Left colon (tissue), 2 donors: ENCODE data around the gene PCED1A. TPM values are rescaled to one million over a fixed set of nuclear protein-coding genes. Genes with fewer than 3 reads are reported as not detected.

ENCODE experiments used
- ATAC-seq: fragments of 200-7000 bp; cut with Tn5 transposase; one replicate; pipeline ENCODE4 v1.9.1; 2020; ENCODE audit warnings: mild to moderate bottlenecking, moderate library complexity
- DNase-seq, 2 donors: peaks; one replicate each; pipeline ENCODE4 v3.0.0-alpha.2; 2020
- intact Hi-C, 2 donors: fragments of 100-400 bp; cut with DNase I in 1 of 2; cut with micrococcal nuclease in 1 of 2; formaldehyde crosslinking; loops; one replicate each; pipeline versions ENCODE4 v1.11.2 to v1.14.0; 2022; cut with DNase I, micrococcal nuclease
- long read RNA-seq: library from polyadenylated mRNA; unstranded; transcript quantifications from one replicate; pipeline ENCODE4 v2.0.0, GENCODE V29; 2021
- total RNA-seq, 2 donors: library from RNA; stranded (reverse); fragmentation: NEBNext Ultra II Directional; extraction: Animal tissue kit (Norgen Biotek cat#: 25700); gene quantifications; one replicate each; pipeline ENCODE4 v1.2.1, GENCODE V29; 2021
- donor health status: DM: no; HTN: no; CAD: no.
- donor health status: DM: yes; HTN: yes; CAD: no.

The PCED1A gene
- total RNA-seq, result 10 to 100 TPM; 16.2 to 26.8 TPM
- long read RNA-seq, partial matches to known transcripts, result 0 of 3 reads
- long read RNA-seq, other reads (novel, unspliced or antisense), result 2 of 3 reads

GRCh38 chr20:2840138-2840966 is at the start of gene PCED1A, which contains the start of gene VPS16:
Gene PCED1A (minus strand): TSS chr20:2840655. CDS start chr20:2839912, 743 bp downstream.
Gene VPS16 (plus strand): TSS chr20:2840745. CDS start chr20:2840775, 30 bp downstream.
- intact Hi-C loops, result no loop called here
- DNase-seq, result peak; percentile 82 to 89
- peak; percentile 98 for ATAC-seq

- intact Hi-C loops, result no loop called here
- no peak for DNase-seq
- ATAC-seq, result no peak
These were observed 49.3 kb upstream of the PCED1A start for GRCh38 chr20:2889797-2890196.

- intact Hi-C loops, result no loop called here
- DNase-seq (no peak), ATAC-seq (no peak)
These were observed 48.8 kb upstream of the PCED1A start for GRCh38 chr20:2889209-2889608.

GRCh38 chr20:2888224-2888955 is 47.9 kb upstream of the PCED1A start:
- intact Hi-C loops, result no loop called here
- ATAC-seq (no peak), DNase-seq (no peak)

GRCh38 chr20:2887715-2888114 is 47.3 kb upstream of the PCED1A start:
- no peak for DNase-seq
- intact Hi-C loops, result no loop called here
- no peak for ATAC-seq

- ATAC-seq (no peak), DNase-seq (no peak)
- intact Hi-C loops, result no loop called here
These were observed 43.5 kb upstream of the PCED1A start for GRCh38 chr20:2883726-2884637.

- DNase-seq (no peak), ATAC-seq (no peak)
- intact Hi-C loops, result no loop called here
These were observed 40.2 kb upstream of the PCED1A start for GRCh38 chr20:2880650-2881049.

- intact Hi-C loops, result no loop called here
- no peak for ATAC-seq
- DNase-seq, result no peak
These were observed 38.7 kb upstream of the PCED1A start for GRCh38 chr20:2879146-2879545.

- intact Hi-C loops, result no loop called here
- ATAC-seq, result no peak
- no peak for DNase-seq
These were observed 38.1 kb upstream of the PCED1A start for GRCh38 chr20:2878515-2878914.

- intact Hi-C loops, result no loop called here
- ATAC-seq (no peak), DNase-seq (no peak)
These were observed 35.3 kb upstream of the PCED1A start for GRCh38 chr20:2875690-2876203.

GRCh38 chr20:2874456-2874855 is 34.0 kb upstream of the PCED1A start:
- intact Hi-C loops, result no loop called here
- DNase-seq, result peak in 1 of 2 donors; percentile 20
- no peak for ATAC-seq

- intact Hi-C loops, result no loop called here
These were observed 33.2 kb upstream of the PCED1A start for GRCh38 chr20:2873747-2874041.

GRCh38 chr20:2873010-2873746 is 32.7 kb upstream of the PCED1A start, which contains the start of gene PTPRA:
Gene PTPRA (plus strand): TSS chr20:2873481. CDS start chr20:2964278, 90,797 bp downstream.
- intact Hi-C loops, result no loop called here
- peak; percentile 95 for ATAC-seq
- DNase-seq, result peak; percentile 92 to 94

More at GRCh38 chr20:2873747-2874041, 33.2 kb upstream of the PCED1A start:
- DNase-seq (peak; percentile 43 to 71), ATAC-seq (no peak)

- intact Hi-C loops, result no loop called here
- ATAC-seq, result peak; percentile 66
These were observed 32.1 kb upstream of the PCED1A start for GRCh38 chr20:2872459-2873009.

GRCh38 chr20:2871661-2872458 is 31.4 kb upstream of the PCED1A start:
- intact Hi-C loops, result no loop called here
- ATAC-seq (peak; percentile 13), DNase-seq (no peak)

More at GRCh38 chr20:2872459-2873009, 32.1 kb upstream of the PCED1A start:
- peak; percentile 64 to 85 for DNase-seq

GRCh38 chr20:2871111-2871465 is 30.6 kb upstream of the PCED1A start:
- no peak for DNase-seq
- intact Hi-C loops, result no loop called here

GRCh38 chr20:2869381-2869780 is 28.9 kb upstream of the PCED1A start:
- intact Hi-C loops, result no loop called here
- ATAC-seq (no peak), DNase-seq (no peak)

More at GRCh38 chr20:2871111-2871465, 30.6 kb upstream of the PCED1A start:
- no peak for ATAC-seq
